Measurements from ENCODE around the gene DDX27.

DDX27 gene

DNA sequence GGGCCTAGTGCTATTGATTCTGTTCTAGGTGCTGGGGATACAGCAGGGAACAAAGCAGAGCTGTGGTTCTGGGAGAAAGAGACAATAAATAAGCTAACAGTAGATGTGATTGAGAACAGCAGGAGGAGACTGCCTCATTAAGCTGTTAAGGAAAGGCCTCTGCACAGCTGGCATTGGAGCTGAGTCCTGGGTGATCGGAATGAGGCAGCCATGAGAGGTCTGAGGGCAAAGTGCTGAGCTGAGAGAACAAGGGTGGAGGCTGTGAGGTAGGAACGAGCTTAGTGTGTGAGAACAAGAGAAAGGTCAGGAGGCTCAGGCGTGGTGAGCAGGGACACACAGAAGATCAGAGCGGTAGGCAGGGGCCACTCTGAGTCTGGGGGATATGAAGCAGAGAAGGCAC is 18.3 kb downstream of the DDX27 start:
- no peak for DNase-seq (ENCODE audit: low spot score)
- TF ChIP-seq, protein P1, sequence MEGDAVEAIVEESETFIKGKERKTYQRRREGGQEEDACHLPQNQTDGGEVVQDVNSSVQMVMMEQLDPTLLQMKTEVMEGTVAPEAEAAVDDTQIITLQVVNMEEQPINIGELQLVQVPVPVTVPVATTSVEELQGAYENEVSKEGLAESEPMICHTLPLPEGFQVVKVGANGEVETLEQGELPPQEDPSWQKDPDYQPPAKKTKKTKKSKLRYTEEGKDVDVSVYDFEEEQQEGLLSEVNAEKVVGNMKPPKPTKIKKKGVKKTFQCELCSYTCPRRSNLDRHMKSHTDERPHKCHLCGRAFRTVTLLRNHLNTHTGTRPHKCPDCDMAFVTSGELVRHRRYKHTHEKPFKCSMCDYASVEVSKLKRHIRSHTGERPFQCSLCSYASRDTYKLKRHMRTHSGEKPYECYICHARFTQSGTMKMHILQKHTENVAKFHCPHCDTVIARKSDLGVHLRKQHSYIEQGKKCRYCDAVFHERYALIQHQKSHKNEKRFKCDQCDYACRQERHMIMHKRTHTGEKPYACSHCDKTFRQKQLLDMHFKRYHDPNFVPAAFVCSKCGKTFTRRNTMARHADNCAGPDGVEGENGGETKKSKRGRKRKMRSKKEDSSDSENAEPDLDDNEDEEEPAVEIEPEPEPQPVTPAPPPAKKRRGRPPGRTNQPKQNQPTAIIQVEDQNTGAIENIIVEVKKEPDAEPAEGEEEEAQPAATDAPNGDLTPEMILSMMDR (IDR thresholded peaks at IDR 0.05; ENCODE audit: extremely low read depth, missing control alignments), result no peak

GRCh38 chr20:49245921-49246740 is 26.9 kb downstream of the DDX27 start:
- peak; percentile 62 for DNase-seq (ENCODE audit: low spot score)
- TF ChIP-seq, protein P1 (IDR thresholded peaks at IDR 0.05; ENCODE audit: extremely low read depth, missing control alignments), result peak; percentile 48

GRCh38 chr20:49247169-49247723 is 28.0 kb downstream of the DDX27 start:
- TF ChIP-seq, protein P1 (IDR thresholded peaks at IDR 0.05; ENCODE audit: extremely low read depth, missing control alignments), result no peak
- DNase-seq (ENCODE audit: low spot score), result no peak

DNA sequence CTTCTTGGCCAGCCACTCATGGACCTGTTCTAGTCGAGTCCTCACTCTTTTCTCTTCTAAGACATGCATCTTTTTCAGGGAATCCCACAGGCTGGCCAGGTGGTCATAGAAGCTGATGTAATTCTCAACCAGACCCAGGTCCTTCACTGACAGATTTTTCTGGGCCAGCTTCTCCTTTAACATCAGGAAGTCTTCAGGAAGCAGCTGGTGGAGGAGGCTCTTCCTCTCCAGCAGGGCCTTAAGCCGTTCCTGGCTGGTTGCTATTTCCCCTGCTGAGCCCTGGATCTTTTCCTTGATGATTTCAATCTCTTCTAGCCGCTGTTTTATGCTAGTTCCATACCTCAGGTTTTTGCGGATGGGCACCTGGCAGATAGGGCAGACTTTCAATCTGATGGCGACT is 28.6 kb downstream of the DDX27 start:
- TF ChIP-seq, protein P1 (IDR thresholded peaks at IDR 0.05; ENCODE audit: extremely low read depth, missing control alignments), result no peak
- no peak for DNase-seq (ENCODE audit: low spot score)

DNA sequence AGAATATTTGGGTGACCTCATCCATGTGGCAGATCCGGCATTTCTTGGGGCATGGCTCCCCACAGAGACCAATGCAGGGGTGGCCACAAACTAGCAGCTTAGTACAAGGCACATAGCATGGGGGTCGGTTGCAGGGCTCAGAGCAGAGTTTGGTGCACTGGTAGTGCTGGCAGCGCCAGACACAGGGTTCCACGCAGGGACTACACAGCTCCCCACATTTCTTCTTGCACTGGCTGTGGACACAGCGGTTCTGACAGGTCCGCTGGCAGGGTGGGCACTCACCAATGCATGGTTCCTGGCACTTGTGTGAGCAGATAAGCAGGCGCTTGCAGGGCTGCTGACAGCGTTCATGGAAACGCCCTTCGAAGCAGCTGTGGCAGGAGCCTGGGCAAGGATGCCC is 29.1 kb downstream of the DDX27 start:
- no peak for DNase-seq (ENCODE audit: low spot score)

GRCh38 chr20:49248879-49249665 is 29.9 kb downstream of the DDX27 start:
- TF ChIP-seq, protein P1 (IDR thresholded peaks at IDR 0.05; ENCODE audit: extremely low read depth, missing control alignments), result no peak
- DNase-seq (ENCODE audit: low spot score), result no peak

More for the DNA sequence above, 29.1 kb downstream of the DDX27 start:
- TF ChIP-seq, protein P1 (IDR thresholded peaks at IDR 0.05; ENCODE audit: extremely low read depth, missing control alignments), result no peak

All from GM20000 (cell line).